ENCODE measurements around the gene MTF2.

The MTF2 gene

GRCh38 chr1:93033029-93033428, 46.1 kb upstream of the MTF2 start:
- no peak overlapping the region for H2BK5ac ChIP-seq (ENCODE audit: low read depth, low read length, poor library complexity)
- no CpG with 5 or more reads among the region's 5 CpGs for WGBS (ENCODE audit: extremely low coverage, insufficient coverage, insufficient read length)
- peak overlapping the region; percentile 38 for H3K9ac ChIP-seq (ENCODE audit: low read length)
- H3K79me1 ChIP-seq (ENCODE audit: low read length) = no peaks in the 10 kb centered on the region
- H2AK5ac ChIP-seq (ENCODE audit: low read length) = no peak overlapping the region
- H3K4ac ChIP-seq (ENCODE audit: low read depth, low read length) = no peak overlapping the region
- peaks cover 0 to 2% of the 10 kb centered on the region in 2 experiments for H3K4me1 ChIP-seq (ENCODE audit: control insufficient read depth in 1 of 2, insufficient read depth in 2 of 2, low read length in 2 of 2)
- no peak overlapping the region for H4K12ac ChIP-seq (ENCODE audit: low read depth, low read length)
- H3K4me2 ChIP-seq (ENCODE audit: low read length) = no peak overlapping the region
- no peak overlapping the region for H4K8ac ChIP-seq (ENCODE audit: low read depth, low read length)
- H3K9me3 ChIP-seq (ENCODE audit: insufficient read depth, low read depth, low read length) = no peaks in the 10 kb centered on the region
- no peak overlapping the region for H3K14ac ChIP-seq (ENCODE audit: low read length)
- H4K91ac ChIP-seq (ENCODE audit: low read depth, low read length) = no peak overlapping the region
- H3K23ac ChIP-seq (ENCODE audit: low read length) = no peak overlapping the region
- no peaks in the 10 kb centered on the region for H3K27me3 ChIP-seq (ENCODE audit: insufficient read depth, low read length)
- H3K4me3 ChIP-seq (ENCODE audit: low read depth, low read length) = no peak overlapping the region
- H2AFZ ChIP-seq (ENCODE audit: insufficient read depth, low read length, poor library complexity) = no peak overlapping the region
- H2BK120ac ChIP-seq (ENCODE audit: insufficient read depth, low read length, poor library complexity) = no peak overlapping the region
- no peak overlapping the region for H2BK12ac ChIP-seq (ENCODE audit: low read length)
- no peaks in the 10 kb centered on the region for H3K79me2 ChIP-seq (ENCODE audit: control insufficient read depth, insufficient read depth, low read length, poor library complexity)
- no peak overlapping the region for H3K27ac ChIP-seq (ENCODE audit: low read depth, low read length)
- no peak overlapping the region for H3K18ac ChIP-seq (ENCODE audit: low read length)
- DNase-seq = peak in 1 of 2 donors; percentile 73
- no peaks in the 10 kb centered on the region for H3K36me3 ChIP-seq (ENCODE audit: control insufficient read depth in 1 of 2, insufficient read depth in 2 of 2, low read length in 2 of 2)

GRCh38 chr1:93033785-93034184, 45.3 kb upstream of the MTF2 start:
- no peak overlapping the region for H3K23ac ChIP-seq (ENCODE audit: low read length)
- no CpG with 5 or more reads among the region's 3 CpGs for WGBS (ENCODE audit: extremely low coverage, insufficient coverage, insufficient read length)
- no peaks in the 10 kb centered on the region for H3K27me3 ChIP-seq (ENCODE audit: insufficient read depth, low read length)
- no peak overlapping the region for H3K9ac ChIP-seq (ENCODE audit: low read length)
- H4K8ac ChIP-seq (ENCODE audit: low read depth, low read length) = no peak overlapping the region
- H4K12ac ChIP-seq (ENCODE audit: low read depth, low read length) = no peak overlapping the region
- H3K79me2 ChIP-seq (ENCODE audit: control insufficient read depth, insufficient read depth, low read length, poor library complexity) = no peaks in the 10 kb centered on the region
- H3K4me2 ChIP-seq (ENCODE audit: low read length) = no peak overlapping the region
- H3K27ac ChIP-seq (ENCODE audit: low read depth, low read length) = no peak overlapping the region
- no peak overlapping the region for H3K4ac ChIP-seq (ENCODE audit: low read depth, low read length)
- no peak overlapping the region for H2AK5ac ChIP-seq (ENCODE audit: low read length)
- DNase-seq = no peak
- no peak overlapping the region for H3K18ac ChIP-seq (ENCODE audit: low read length)
- no peak overlapping the region for H2AFZ ChIP-seq (ENCODE audit: insufficient read depth, low read length, poor library complexity)
- no peak overlapping the region for H2BK5ac ChIP-seq (ENCODE audit: low read depth, low read length, poor library complexity)
- H4K91ac ChIP-seq (ENCODE audit: low read depth, low read length) = no peak overlapping the region
- no peak overlapping the region for H2BK120ac ChIP-seq (ENCODE audit: insufficient read depth, low read length, poor library complexity)
- H3K4me3 ChIP-seq (ENCODE audit: low read depth, low read length) = no peak overlapping the region
- no peaks in the 10 kb centered on the region for H3K79me1 ChIP-seq (ENCODE audit: low read length)
- no peak overlapping the region for H2BK12ac ChIP-seq (ENCODE audit: low read length)
- H3K36me3 ChIP-seq (ENCODE audit: control insufficient read depth in 1 of 2, insufficient read depth in 2 of 2, low read length in 2 of 2) = no peaks in the 10 kb centered on the region
- peaks cover 0 to 2% of the 10 kb centered on the region in 2 experiments for H3K4me1 ChIP-seq (ENCODE audit: control insufficient read depth in 1 of 2, insufficient read depth in 2 of 2, low read length in 2 of 2)
- no peak overlapping the region for H3K14ac ChIP-seq (ENCODE audit: low read length)
- no peaks in the 10 kb centered on the region for H3K9me3 ChIP-seq (ENCODE audit: insufficient read depth, low read depth, low read length)

DNA sequence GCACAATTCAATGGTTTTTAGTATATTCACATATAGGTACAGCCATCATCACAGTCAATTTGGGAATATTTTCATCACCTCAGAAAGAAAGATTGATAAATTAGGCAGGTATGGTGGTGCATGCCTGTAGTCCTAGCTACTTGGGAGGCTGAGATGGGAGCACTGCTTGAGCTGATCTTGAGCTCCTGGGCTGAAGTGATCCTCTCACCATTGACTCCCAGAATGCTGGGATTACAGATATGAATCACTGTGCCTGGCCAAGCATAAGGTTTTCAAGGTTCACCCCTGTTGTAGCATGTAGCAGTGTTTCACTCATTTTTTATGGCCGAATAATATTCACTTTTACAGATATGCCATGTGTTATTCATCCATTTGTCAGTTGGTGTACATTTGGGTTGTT, 44.7 kb upstream of the MTF2 start:
- H4K91ac ChIP-seq (ENCODE audit: low read depth, low read length) = no peak overlapping the region
- DNase-seq = no peak
- no peak overlapping the region for H2AK5ac ChIP-seq (ENCODE audit: low read length)
- no peak overlapping the region for H3K9ac ChIP-seq (ENCODE audit: low read length)
- no peak overlapping the region for H3K23ac ChIP-seq (ENCODE audit: low read length)
- H3K14ac ChIP-seq (ENCODE audit: low read length) = no peak overlapping the region
- no peak overlapping the region for H2BK12ac ChIP-seq (ENCODE audit: low read length)
- H4K8ac ChIP-seq (ENCODE audit: low read depth, low read length) = no peak overlapping the region
- H3K18ac ChIP-seq (ENCODE audit: low read length) = no peak overlapping the region
- H3K27me3 ChIP-seq (ENCODE audit: insufficient read depth, low read length) = no peaks in the 10 kb centered on the region
- no peak overlapping the region for H2AFZ ChIP-seq (ENCODE audit: insufficient read depth, low read length, poor library complexity)
- H3K79me2 ChIP-seq (ENCODE audit: control insufficient read depth, insufficient read depth, low read length, poor library complexity) = no peaks in the 10 kb centered on the region
- peaks cover 0 to 2% of the 10 kb centered on the region in 2 experiments for H3K4me1 ChIP-seq (ENCODE audit: control insufficient read depth in 1 of 2, insufficient read depth in 2 of 2, low read length in 2 of 2)
- no peak overlapping the region for H3K4me3 ChIP-seq (ENCODE audit: low read depth, low read length)
- no peak overlapping the region for H3K4ac ChIP-seq (ENCODE audit: low read depth, low read length)
- WGBS (ENCODE audit: extremely low coverage, insufficient coverage, insufficient read length) = no CpG with 5 or more reads among the region's 1 CpG
- no peak overlapping the region for H2BK5ac ChIP-seq (ENCODE audit: low read depth, low read length, poor library complexity)
- no peak overlapping the region for H3K4me2 ChIP-seq (ENCODE audit: low read length)
- no peaks in the 10 kb centered on the region for H3K36me3 ChIP-seq (ENCODE audit: control insufficient read depth in 1 of 2, insufficient read depth in 2 of 2, low read length in 2 of 2)
- H3K9me3 ChIP-seq (ENCODE audit: insufficient read depth, low read depth, low read length) = no peaks in the 10 kb centered on the region
- no peak overlapping the region for H4K12ac ChIP-seq (ENCODE audit: low read depth, low read length)
- no peaks in the 10 kb centered on the region for H3K79me1 ChIP-seq (ENCODE audit: low read length)
- no peak overlapping the region for H3K27ac ChIP-seq (ENCODE audit: low read depth, low read length)
- H2BK120ac ChIP-seq (ENCODE audit: insufficient read depth, low read length, poor library complexity) = no peak overlapping the region

- Histone ChIP-seq H3K9me3 (ENCODE audit: insufficient read depth, low read depth, low read length) (no peaks in the 10 kb centered on the region), H3K18ac (ENCODE audit: low read length) (no peak overlapping the region), H4K91ac (ENCODE audit: low read depth, low read length) (no peak overlapping the region), H3K27me3 (ENCODE audit: insufficient read depth, low read length) (no peaks in the 10 kb centered on the region), H3K4me1 (ENCODE audit: control insufficient read depth in 1 of 2, insufficient read depth in 2 of 2, low read length in 2 of 2) (peaks cover 0 to 2% of the 10 kb centered on the region in 2 experiments), H2BK12ac (ENCODE audit: low read length) (no peak overlapping the region), H2AFZ (ENCODE audit: insufficient read depth, low read length, poor library complexity) (no peak overlapping the region), H2BK5ac (ENCODE audit: low read depth, low read length, poor library complexity) (no peak overlapping the region), H3K79me2 (ENCODE audit: control insufficient read depth, insufficient read depth, low read length, poor library complexity) (no peaks in the 10 kb centered on the region), H3K4me2 (ENCODE audit: low read length) (no peak overlapping the region), H3K23ac (ENCODE audit: low read length) (no peak overlapping the region), H3K79me1 (ENCODE audit: low read length) (no peaks in the 10 kb centered on the region), H3K27ac (ENCODE audit: low read depth, low read length) (no peak overlapping the region), H4K8ac (ENCODE audit: low read depth, low read length) (no peak overlapping the region), H4K12ac (ENCODE audit: low read depth, low read length) (no peak overlapping the region), H2AK5ac (ENCODE audit: low read length) (no peak overlapping the region), H3K14ac (ENCODE audit: low read length) (no peak overlapping the region), H3K4me3 (ENCODE audit: low read depth, low read length) (no peak overlapping the region), H3K36me3 (ENCODE audit: control insufficient read depth in 1 of 2, insufficient read depth in 2 of 2, low read length in 2 of 2) (no peaks in the 10 kb centered on the region), H3K9ac (ENCODE audit: low read length) (no peak overlapping the region), H3K4ac (ENCODE audit: low read depth, low read length) (no peak overlapping the region), H2BK120ac (ENCODE audit: insufficient read depth, low read length, poor library complexity) (no peak overlapping the region)
- DNase-seq = no peak
- whole genome bisulfite sequencing (ENCODE audit: extremely low coverage, insufficient coverage, insufficient read length) = no CpG with 5 or more reads among the region's 4 CpGs
These were observed 42.4 kb upstream of the MTF2 start for GRCh38 chr1:93036672-93037071.

All from trophoblast cell (in vitro differentiated cells and primary cell).